Lung (tissue), 12 donors: Measurements from ENCODE around the gene IL21R. TPM values are rescaled to one million over a fixed set of nuclear protein-coding genes. Genes with fewer than 3 reads are reported as not detected.

Experiments
- ATAC-seq: fragments of 200-7000 bp; cut with Tn5 transposase; one replicate; pipeline ENCODE4 v1.9.1; 2020; ENCODE audit warnings: moderate number of reproducible peaks; ENCODE audit not compliant: insufficient read depth, low FRiP score
- DNase-seq, 3 donors: peaks; one replicate each; pipeline ENCODE4 v3.0.0-alpha.2; 2013 to 2017
- H3K27ac ChIP-seq, 2 donors: one replicate each; pipeline ENCODE4 v1.5.1; 2013; ENCODE audit warnings: mild to moderate bottlenecking in 2 of 2, moderate library complexity in 2 of 2, control low read depth in 1 of 2, inconsistent platforms in 1 of 2, low read depth in 1 of 2, low read length in 1 of 2
- H3K27me3 ChIP-seq, 3 donors: one replicate each; pipeline ENCODE4 v1.5.1; 2013; ENCODE audit warnings: low read length in 2 of 3; ENCODE audit not compliant: control insufficient read depth in 3 of 3, insufficient read depth in 3 of 3
- H3K36me3 ChIP-seq, 4 donors: one replicate each; pipeline ENCODE4 v1.5.1; 2013; ENCODE audit warnings: low read length in 4 of 4, mild to moderate bottlenecking in 1 of 4, moderate library complexity in 1 of 4; ENCODE audit not compliant: control insufficient read depth in 4 of 4, insufficient read depth in 4 of 4
- H3K4me1 ChIP-seq, 5 donors: one replicate each; pipeline ENCODE4 v1.5.1; 2013; ENCODE audit warnings: low read length in 5 of 5, mild to moderate bottlenecking in 2 of 5, moderate library complexity in 1 of 5; ENCODE audit not compliant: control insufficient read depth in 5 of 5, insufficient read depth in 5 of 5
- H3K4me3 ChIP-seq: one replicate; pipeline ENCODE4 v1.5.1; 2013; ENCODE audit warnings: mild to moderate bottlenecking, control low read depth, moderate library complexity
- H3K9ac ChIP-seq, 2 donors: one replicate each; pipeline ENCODE4 v1.5.1; 2013; ENCODE audit warnings: low read length in 2 of 2, control low read depth in 1 of 2; ENCODE audit not compliant: insufficient read depth in 1 of 2
- H3K9me3 ChIP-seq, 4 donors: one replicate each; pipeline ENCODE4 v1.5.1; 2013; ENCODE audit warnings: low read length in 3 of 4, mild to moderate bottlenecking in 1 of 4, moderate library complexity in 1 of 4; ENCODE audit not compliant: control insufficient read depth in 4 of 4, insufficient read depth in 3 of 4
- WGBS, 2 donors: extraction: QIAGEN DNeasy Blood & Tissue Kit; methylation state at CpG; one replicate each; pipeline ENCODE4 v1.1.7; 2013; 5-methylcytosine and 5-hydroxymethylcytosine counted together
- polyA plus RNA-seq, 2 donors: library from polyadenylated mRNA; stranded (reverse); fragments of 200-250 nt; gene quantifications; one replicate each; pipeline ENCODE4 v1.2.1, GENCODE V29; 2013
- total RNA-seq, 2 donors: library from RNA; depleted of rRNA in 1 of 2; stranded (reverse); fragments of >200 nt in 1 of 2; gene quantifications; one replicate each; pipeline ENCODE4 v1.2.1, GENCODE V29; 2014 to 2021
- TF ChIP-seq, protein P1 (sequence below): IDR thresholded peaks from 2 replicates; pipeline ENCODE4 v1.5.1; 2012; ENCODE audit warnings: mild to moderate bottlenecking; ENCODE audit errors: control extremely low read depth, extremely low read depth
- donor health status: control.
- donor health status: control.
- donor health status: Bipolar disorder and iron deficiency.
- donor health status: healthy.
- donor health status: DM: yes; HTN: yes; CAD: no.

The IL21R gene
- total and polyA plus RNA-seq, 4 donors = 1.0 to 6.3 (median 4.0) TPM

DNA sequence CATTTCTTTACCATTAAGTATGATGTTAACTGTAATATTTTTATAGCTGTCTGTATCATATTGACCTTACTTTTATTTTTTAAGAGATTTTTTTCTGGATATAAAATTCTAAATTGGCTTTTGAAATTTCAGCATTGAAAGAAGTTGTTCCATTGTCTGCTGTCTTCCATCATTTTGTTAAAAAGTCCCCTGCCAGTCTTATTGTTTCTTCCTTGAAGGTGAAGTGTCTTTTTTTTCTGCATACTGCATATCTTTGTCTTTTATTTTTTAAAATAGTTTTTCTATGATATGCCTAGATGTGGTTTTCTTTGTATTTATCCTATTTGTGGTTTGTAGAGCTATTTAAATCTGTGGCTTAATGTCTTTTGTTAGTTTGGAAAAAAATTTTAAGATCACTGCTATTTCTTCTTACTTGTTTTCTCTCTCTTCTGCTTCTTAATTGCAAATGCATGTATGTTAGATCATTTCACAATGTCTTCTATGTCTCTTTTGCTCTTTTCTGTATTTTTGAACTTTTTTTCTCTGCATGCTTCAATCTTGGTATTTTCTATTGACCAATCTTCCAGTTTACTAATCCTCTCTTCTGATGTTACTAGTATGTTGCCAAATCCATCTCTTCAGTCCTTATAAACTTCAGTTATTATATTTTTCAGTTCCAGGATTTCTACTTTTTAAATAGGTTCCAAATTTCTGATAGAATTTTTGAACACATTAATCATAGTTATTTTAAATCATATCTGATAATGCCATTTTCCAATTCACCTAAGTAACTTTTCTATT is 20.2 kb downstream of the IL21R start:
- Histone ChIP-seq H3K27ac (no peak overlapping the region), H3K4me1 (no peaks in the 10 kb centered on the region), H3K9me3 (peaks cover 0 to 3% (median 2%) of the 10 kb centered on the region in 4 donors), H3K36me3 (no peaks in the 10 kb centered on the region), H3K4me3 (no peak overlapping the region), H3K27me3 (no peaks in the 10 kb centered on the region), H3K9ac (no peak overlapping the region)
- ATAC-seq (no peak), DNase-seq (no peak)
- TF ChIP-seq, protein P1, sequence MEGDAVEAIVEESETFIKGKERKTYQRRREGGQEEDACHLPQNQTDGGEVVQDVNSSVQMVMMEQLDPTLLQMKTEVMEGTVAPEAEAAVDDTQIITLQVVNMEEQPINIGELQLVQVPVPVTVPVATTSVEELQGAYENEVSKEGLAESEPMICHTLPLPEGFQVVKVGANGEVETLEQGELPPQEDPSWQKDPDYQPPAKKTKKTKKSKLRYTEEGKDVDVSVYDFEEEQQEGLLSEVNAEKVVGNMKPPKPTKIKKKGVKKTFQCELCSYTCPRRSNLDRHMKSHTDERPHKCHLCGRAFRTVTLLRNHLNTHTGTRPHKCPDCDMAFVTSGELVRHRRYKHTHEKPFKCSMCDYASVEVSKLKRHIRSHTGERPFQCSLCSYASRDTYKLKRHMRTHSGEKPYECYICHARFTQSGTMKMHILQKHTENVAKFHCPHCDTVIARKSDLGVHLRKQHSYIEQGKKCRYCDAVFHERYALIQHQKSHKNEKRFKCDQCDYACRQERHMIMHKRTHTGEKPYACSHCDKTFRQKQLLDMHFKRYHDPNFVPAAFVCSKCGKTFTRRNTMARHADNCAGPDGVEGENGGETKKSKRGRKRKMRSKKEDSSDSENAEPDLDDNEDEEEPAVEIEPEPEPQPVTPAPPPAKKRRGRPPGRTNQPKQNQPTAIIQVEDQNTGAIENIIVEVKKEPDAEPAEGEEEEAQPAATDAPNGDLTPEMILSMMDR = no peak

DNA sequence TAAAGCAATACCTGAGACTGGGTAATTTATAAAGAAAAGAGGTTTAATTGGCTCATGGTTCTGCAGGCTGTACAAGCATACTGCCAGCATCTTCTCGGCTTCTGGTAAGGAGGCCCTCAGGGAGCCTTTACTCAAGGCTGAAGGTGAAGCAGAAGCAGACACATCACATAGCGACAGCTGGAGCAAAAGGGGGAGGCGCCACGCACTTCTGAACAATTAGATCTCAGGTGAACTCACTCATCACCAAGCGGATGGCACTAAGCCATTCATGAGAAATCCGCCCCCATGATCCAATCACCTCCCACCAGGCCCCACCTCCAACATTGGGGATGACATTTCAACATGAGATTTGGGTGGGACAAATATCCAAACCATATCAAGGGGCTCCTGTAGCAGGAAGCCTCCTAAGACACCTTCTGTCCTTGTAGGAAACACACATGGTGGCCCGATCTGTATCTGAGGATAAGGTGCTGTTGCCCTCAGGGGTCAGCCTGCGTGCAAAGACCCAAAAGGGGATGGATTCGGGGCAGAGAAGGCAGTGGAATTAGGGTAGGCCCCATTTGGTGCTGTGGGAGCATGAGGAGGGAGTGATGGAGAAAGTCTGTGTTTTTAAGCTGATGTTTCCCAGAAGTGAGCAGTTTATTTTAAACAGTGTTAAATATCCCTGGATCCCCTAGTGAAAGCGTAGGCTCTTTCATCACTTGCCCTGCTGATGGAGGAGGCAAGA is 23.0 kb downstream of the IL21R start:
- DNase-seq = no peak
- H3K4me3 ChIP-seq = no peak overlapping the region
- H3K9me3 ChIP-seq = peaks cover 0 to 3% (median 2%) of the 10 kb centered on the region in 4 donors
- H3K27ac ChIP-seq = no peak overlapping the region
- H3K36me3 ChIP-seq = no peaks in the 10 kb centered on the region
- H3K27me3 ChIP-seq = no peaks in the 10 kb centered on the region
- no peak overlapping the region for H3K9ac ChIP-seq
- TF ChIP-seq, protein P1 = no peak
- H3K4me1 ChIP-seq = peaks cover 0 to 4% (median 0%) of the 10 kb centered on the region in 5 donors
- ATAC-seq = no peak
- 94 to 97% methylated on average over 10 of the region's 10 CpGs for WGBS, 2 donors

DNA sequence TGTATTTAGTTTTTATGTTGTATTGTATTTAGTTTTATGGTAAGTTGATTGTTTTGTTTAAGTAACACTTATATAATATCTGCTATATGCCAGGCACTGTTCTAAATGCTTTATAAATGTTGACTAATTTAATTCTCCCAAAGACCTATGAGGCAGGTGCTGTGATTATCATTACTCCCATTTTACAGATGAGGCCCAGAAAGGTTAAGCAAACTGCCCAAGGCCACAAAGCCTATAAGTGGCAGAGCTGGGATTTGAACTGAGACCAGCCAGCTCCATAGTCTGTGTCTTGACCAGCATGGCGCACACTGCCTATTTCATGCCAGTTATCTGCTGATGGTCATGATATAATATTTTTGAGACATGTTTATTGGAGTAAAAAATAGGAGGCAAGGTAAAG is 24.0 kb downstream of the IL21R start:
- Histone ChIP-seq H3K9ac (no peak overlapping the region), H3K27ac (no peak overlapping the region), H3K9me3 (peaks cover 0 to 2% (median 2%) of the 10 kb centered on the region in 4 donors), H3K4me1 (peaks cover 0 to 4% (median 0%) of the 10 kb centered on the region in 5 donors), H3K4me3 (no peak overlapping the region), H3K36me3 (no peaks in the 10 kb centered on the region), H3K27me3 (no peaks in the 10 kb centered on the region)
- WGBS, 2 donors = 93 to 100% methylated on average over 1 of the region's 1 CpG
- ATAC-seq = no peak
- TF ChIP-seq, protein P1 = no peak
- DNase-seq = no peak
